ENCODE results near the gene DAPK1.

DAPK1 gene

GRCh38 chr9:87517732-87518131 is 20.1 kb downstream of the DAPK1 start:
- DNase-seq (ENCODE audit: low spot score), result no peak

- no peak for DNase-seq (ENCODE audit: low spot score)
These were observed 21.2 kb downstream of the DAPK1 start for GRCh38 chr9:87518702-87519335.

GRCh38 chr9:87519461-87519860 is 21.8 kb downstream of the DAPK1 start:
- DNase-seq (ENCODE audit: low spot score), result no peak

GRCh38 chr9:87520172-87520683 is 22.6 kb downstream of the DAPK1 start:
- no peak for DNase-seq (ENCODE audit: low spot score)

- DNase-seq (ENCODE audit: low spot score), result no peak
These were observed 24.2 kb downstream of the DAPK1 start for GRCh38 chr9:87521834-87522233.

GRCh38 chr9:87524061-87524460 is 26.4 kb downstream of the DAPK1 start:
- no peak for DNase-seq (ENCODE audit: low spot score)

- DNase-seq (ENCODE audit: low spot score), result no peak
These were observed 28.1 kb downstream of the DAPK1 start for GRCh38 chr9:87525546-87526303.

- no peak for DNase-seq (ENCODE audit: low spot score)
These were observed 29.7 kb downstream of the DAPK1 start for GRCh38 chr9:87527211-87527916.

GRCh38 chr9:87528969-87529368 is 31.3 kb downstream of the DAPK1 start:
- no peak for DNase-seq (ENCODE audit: low spot score)

- no peak for DNase-seq (ENCODE audit: low spot score)
These were observed 32.0 kb downstream of the DAPK1 start for GRCh38 chr9:87529671-87530070.

- no peak for DNase-seq (ENCODE audit: low spot score)
These were observed 33.0 kb downstream of the DAPK1 start for GRCh38 chr9:87530716-87531115.

- DNase-seq (ENCODE audit: low spot score), result no peak
These were observed 34.0 kb downstream of the DAPK1 start for GRCh38 chr9:87531370-87532295.

GRCh38 chr9:87533271-87533670 is 35.6 kb downstream of the DAPK1 start:
- DNase-seq (ENCODE audit: low spot score), result no peak

- no peak for DNase-seq (ENCODE audit: low spot score)
These were observed 36.4 kb downstream of the DAPK1 start for GRCh38 chr9:87534036-87534435.

GRCh38 chr9:87534957-87535356 is 37.3 kb downstream of the DAPK1 start:
- no peak for DNase-seq (ENCODE audit: low spot score)

GRCh38 chr9:87535817-87536539 is 38.3 kb downstream of the DAPK1 start:
- no peak for DNase-seq (ENCODE audit: low spot score)

GRCh38 chr9:87537625-87538024 is 40.0 kb downstream of the DAPK1 start:
- no peak for DNase-seq (ENCODE audit: low spot score)

- no peak for DNase-seq (ENCODE audit: low spot score)
These were observed 42.9 kb downstream of the DAPK1 start for GRCh38 chr9:87540444-87541105.

GRCh38 chr9:87541663-87542062 is 44.0 kb downstream of the DAPK1 start:
- no peak for DNase-seq (ENCODE audit: low spot score)

- no peak for DNase-seq (ENCODE audit: low spot score)
These were observed 44.5 kb downstream of the DAPK1 start for GRCh38 chr9:87542141-87542540.

- no peak for DNase-seq (ENCODE audit: low spot score)
These were observed 45.6 kb downstream of the DAPK1 start for GRCh38 chr9:87543251-87543650.
